Neural cell (in vitro differentiated cells): ENCODE measurements around the gene SLC16A3. TPM values are rescaled to one million over a fixed set of nuclear protein-coding genes. Genes with fewer than 3 reads are reported as not detected.

Source experiments
- H2AFZ ChIP-seq: fragments of 200-600, 300-800 bp; sonication (generic), shearing (Covaris generic); 2 replicates; pipeline ENCODE4 v1.6.0; 2014; ENCODE audit warnings: low read depth, mild to moderate bottlenecking, antibody characterized with exemption, low read length, moderate library complexity
- H3F3A ChIP-seq: fragments of 200-600 bp; shearing (Covaris generic); 2 replicates; pipeline ENCODE4 v1.6.1; 2016; ENCODE audit warnings: mild to moderate bottlenecking, moderate library complexity, mixed read lengths, antibody characterized with exemption, low read length; ENCODE audit not compliant: insufficient read depth, poor library complexity, severe bottlenecking
- H3K27ac ChIP-seq: fragments of 200-600, 300-800 bp; sonication (generic), shearing (Covaris generic); 2 replicates; pipeline ENCODE4 v1.5.1; 2014; ENCODE audit warnings: mild to moderate bottlenecking, low read length, moderate library complexity
- H3K27me3 ChIP-seq: fragments of 300-800, 200-600 bp; sonication (generic), shearing (Covaris generic); 2 replicates; pipeline ENCODE4 v1.6.0; 2014; ENCODE audit warnings: mild to moderate bottlenecking, low read depth, low read length, moderate library complexity; ENCODE audit not compliant: insufficient read depth
- H3K36me3 ChIP-seq: fragments of 300-800, 200-600 bp; sonication (generic), shearing (Covaris generic); 2 replicates; pipeline ENCODE4 v1.5.1; 2014; ENCODE audit warnings: mild to moderate bottlenecking, antibody characterized with exemption, low read length, moderate library complexity; ENCODE audit not compliant: insufficient read depth
- H3K4me2 ChIP-seq: fragments of 300-800, 200-600 bp; sonication (generic), shearing (Covaris generic); 2 replicates; pipeline ENCODE4 v1.6.0; 2014; ENCODE audit warnings: mild to moderate bottlenecking, low read length
- H3K4me3 ChIP-seq: fragments of 300-800, 200-600 bp; sonication (generic), shearing (Covaris generic); 2 replicates; pipeline ENCODE4 v1.5.1; 2014; ENCODE audit warnings: mild to moderate bottlenecking, low read length, moderate library complexity
- H3K79me2 ChIP-seq: fragments of 200-600 bp; shearing (Covaris generic); replicated peaks from 2 replicates; pipeline ENCODE4 v1.6.0; 2014; ENCODE audit warnings: mild to moderate bottlenecking, low read length, moderate library complexity; ENCODE audit not compliant: insufficient read depth
- H3K9ac ChIP-seq: fragments of 300-800, 200-600 bp; sonication (generic), shearing (Covaris generic); 2 replicates; pipeline ENCODE4 v1.6.1; 2016; ENCODE audit warnings: mild to moderate bottlenecking, low read length, mixed read lengths
- H3K9me2 ChIP-seq: fragments of 200-600 bp; shearing (Covaris generic); 2 replicates; pipeline ENCODE4 v1.6.1; 2016; ENCODE audit warnings: mild to moderate bottlenecking, low read length, mixed read lengths; ENCODE audit not compliant: insufficient read depth
- H3K9me3 ChIP-seq: fragments of 200-600, 300-800 bp; sonication (generic), shearing (Covaris generic); 2 replicates; pipeline ENCODE4 v1.6.1; 2016; ENCODE audit warnings: mild to moderate bottlenecking, mixed run types, low read length, moderate library complexity, mixed read lengths
- H4K20me1 ChIP-seq: fragments of 200-600 bp; shearing (Covaris generic); 2 replicates; pipeline ENCODE4 v1.6.1; 2016; ENCODE audit warnings: mild to moderate bottlenecking, mixed run types; ENCODE audit not compliant: insufficient read depth
- EP300 ChIP-seq: fragments of 450-650 bp; conservative IDR thresholded peaks from 2 replicates; pipeline ENCODE4 v1.6.1; 2014; ENCODE audit warnings: antibody characterized with exemption, mild to moderate bottlenecking, moderate library complexity; ENCODE audit not compliant: poor library complexity, severe bottlenecking
- EZH2 ChIP-seq: fragments of 200-600, 300-800 bp; shearing (Covaris generic), sonication (generic); IDR thresholded peaks from 2 replicates; pipeline ENCODE4 v1.6.1; 2014; ENCODE audit warnings: antibody characterized with exemption, low read length, borderline replicate concordance, mild to moderate bottlenecking; ENCODE audit not compliant: insufficient read depth, poor library complexity, severe bottlenecking
- MXI1 ChIP-seq: fragments of 450-650 bp; conservative IDR thresholded peaks from 2 replicates; pipeline ENCODE4 v1.6.1; 2014; ENCODE audit warnings: antibody characterized with exemption, mild to moderate bottlenecking; ENCODE audit not compliant: poor library complexity, severe bottlenecking
- POLR2AphosphoS5 ChIP-seq: IDR thresholded peaks from 2 replicates; pipeline ENCODE4 v1.6.1; 2012
- RAD21 ChIP-seq: fragments of 450-650 bp; conservative IDR thresholded peaks from 2 replicates; pipeline ENCODE4 v1.6.1; 2014; ENCODE audit warnings: antibody characterized with exemption, mild to moderate bottlenecking, moderate library complexity
- SMC3 ChIP-seq: fragments of 450-650 bp; conservative IDR thresholded peaks from 2 replicates; pipeline ENCODE4 v1.6.1; 2014; ENCODE audit warnings: antibody characterized with exemption, mild to moderate bottlenecking, moderate library complexity; ENCODE audit not compliant: poor library complexity
- TAF1 ChIP-seq: IDR thresholded peaks from 2 replicates; pipeline ENCODE4 v1.6.1; 2012; ENCODE audit warnings: low read depth
- polyA plus RNA-seq: library from polyadenylated mRNA; depleted of rRNA; stranded (reverse); fragments of >200 nt; gene quantifications from 2 replicates; pipeline ENCODE4 v1.2.3, GENCODE V29; 2014
- TF ChIP-seq, protein P1 (sequence below): fragments of 450-650 bp; IDR thresholded peaks from 2 replicates; pipeline ENCODE4 v1.5.1; 2014; ENCODE audit warnings: antibody characterized with exemption, mild to moderate bottlenecking, moderate library complexity; ENCODE audit not compliant: poor library complexity, severe bottlenecking
- TF ChIP-seq, protein P2 (sequence below): IDR thresholded peaks from 2 replicates; pipeline ENCODE4 v1.6.1; 2012; ENCODE audit warnings: borderline replicate concordance

SLC16A3 gene
- polyA plus RNA-seq, 1 donor from 2014 or later, result 0.56 TPM

DNA sequence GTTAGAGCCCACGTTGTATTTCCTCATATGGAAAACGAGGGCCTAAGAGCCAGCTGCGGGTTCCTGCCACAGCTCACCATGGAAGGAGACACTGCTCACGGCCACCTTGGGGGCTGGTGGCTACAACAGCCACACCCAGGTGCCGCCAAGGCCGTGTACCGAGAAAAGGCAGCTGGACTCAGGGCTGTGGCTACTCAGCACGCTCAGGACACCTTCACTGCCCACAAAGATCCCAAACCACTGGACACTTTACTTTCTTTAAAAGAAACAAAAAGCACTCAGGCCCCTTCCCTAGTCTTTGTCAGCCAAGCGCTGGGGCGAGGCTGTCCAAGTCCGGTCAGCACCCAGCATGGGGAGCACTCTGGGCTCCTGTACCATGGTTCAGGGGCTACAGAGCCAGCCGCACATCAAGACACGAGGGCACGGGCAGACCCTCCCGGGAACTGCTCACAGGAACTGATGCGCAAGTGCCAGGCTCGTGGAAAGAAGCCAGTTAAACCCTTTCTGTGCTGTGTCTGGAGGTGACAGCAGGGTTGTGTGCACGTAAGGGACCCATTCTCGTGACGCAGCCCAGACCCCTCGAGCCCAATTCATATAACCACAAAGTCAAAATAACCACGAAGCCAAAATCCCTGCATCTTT is 18.5 kb downstream of the SLC16A3 start:
- Histone ChIP-seq H3K9me3 (no peaks in the 10 kb centered on the region), H3K79me2 (peaks cover 5% of the 10 kb centered on the region), H3K4me2 (no peak overlapping the region), H3K4me3 (no peak overlapping the region), H3K27me3 (no peaks in the 10 kb centered on the region), H3K36me3 (no peaks in the 10 kb centered on the region), H4K20me1 (peaks cover 13% of the 10 kb centered on the region), H3K27ac (no peak overlapping the region), H3K9me2 (no peaks in the 10 kb centered on the region), H3F3A (no peaks in the 10 kb centered on the region), H2AFZ (no peak overlapping the region), H3K9ac (no peak overlapping the region)
- TF ChIP-seq EP300 (no peak), MXI1 (no peak), POLR2AphosphoS5 (no peak), TAF1 (no peak), SMC3 (no peak), RAD21 (no peak)
- TF ChIP-seq, protein P1, sequence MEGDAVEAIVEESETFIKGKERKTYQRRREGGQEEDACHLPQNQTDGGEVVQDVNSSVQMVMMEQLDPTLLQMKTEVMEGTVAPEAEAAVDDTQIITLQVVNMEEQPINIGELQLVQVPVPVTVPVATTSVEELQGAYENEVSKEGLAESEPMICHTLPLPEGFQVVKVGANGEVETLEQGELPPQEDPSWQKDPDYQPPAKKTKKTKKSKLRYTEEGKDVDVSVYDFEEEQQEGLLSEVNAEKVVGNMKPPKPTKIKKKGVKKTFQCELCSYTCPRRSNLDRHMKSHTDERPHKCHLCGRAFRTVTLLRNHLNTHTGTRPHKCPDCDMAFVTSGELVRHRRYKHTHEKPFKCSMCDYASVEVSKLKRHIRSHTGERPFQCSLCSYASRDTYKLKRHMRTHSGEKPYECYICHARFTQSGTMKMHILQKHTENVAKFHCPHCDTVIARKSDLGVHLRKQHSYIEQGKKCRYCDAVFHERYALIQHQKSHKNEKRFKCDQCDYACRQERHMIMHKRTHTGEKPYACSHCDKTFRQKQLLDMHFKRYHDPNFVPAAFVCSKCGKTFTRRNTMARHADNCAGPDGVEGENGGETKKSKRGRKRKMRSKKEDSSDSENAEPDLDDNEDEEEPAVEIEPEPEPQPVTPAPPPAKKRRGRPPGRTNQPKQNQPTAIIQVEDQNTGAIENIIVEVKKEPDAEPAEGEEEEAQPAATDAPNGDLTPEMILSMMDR, result no peak
- TF ChIP-seq, protein P2, sequence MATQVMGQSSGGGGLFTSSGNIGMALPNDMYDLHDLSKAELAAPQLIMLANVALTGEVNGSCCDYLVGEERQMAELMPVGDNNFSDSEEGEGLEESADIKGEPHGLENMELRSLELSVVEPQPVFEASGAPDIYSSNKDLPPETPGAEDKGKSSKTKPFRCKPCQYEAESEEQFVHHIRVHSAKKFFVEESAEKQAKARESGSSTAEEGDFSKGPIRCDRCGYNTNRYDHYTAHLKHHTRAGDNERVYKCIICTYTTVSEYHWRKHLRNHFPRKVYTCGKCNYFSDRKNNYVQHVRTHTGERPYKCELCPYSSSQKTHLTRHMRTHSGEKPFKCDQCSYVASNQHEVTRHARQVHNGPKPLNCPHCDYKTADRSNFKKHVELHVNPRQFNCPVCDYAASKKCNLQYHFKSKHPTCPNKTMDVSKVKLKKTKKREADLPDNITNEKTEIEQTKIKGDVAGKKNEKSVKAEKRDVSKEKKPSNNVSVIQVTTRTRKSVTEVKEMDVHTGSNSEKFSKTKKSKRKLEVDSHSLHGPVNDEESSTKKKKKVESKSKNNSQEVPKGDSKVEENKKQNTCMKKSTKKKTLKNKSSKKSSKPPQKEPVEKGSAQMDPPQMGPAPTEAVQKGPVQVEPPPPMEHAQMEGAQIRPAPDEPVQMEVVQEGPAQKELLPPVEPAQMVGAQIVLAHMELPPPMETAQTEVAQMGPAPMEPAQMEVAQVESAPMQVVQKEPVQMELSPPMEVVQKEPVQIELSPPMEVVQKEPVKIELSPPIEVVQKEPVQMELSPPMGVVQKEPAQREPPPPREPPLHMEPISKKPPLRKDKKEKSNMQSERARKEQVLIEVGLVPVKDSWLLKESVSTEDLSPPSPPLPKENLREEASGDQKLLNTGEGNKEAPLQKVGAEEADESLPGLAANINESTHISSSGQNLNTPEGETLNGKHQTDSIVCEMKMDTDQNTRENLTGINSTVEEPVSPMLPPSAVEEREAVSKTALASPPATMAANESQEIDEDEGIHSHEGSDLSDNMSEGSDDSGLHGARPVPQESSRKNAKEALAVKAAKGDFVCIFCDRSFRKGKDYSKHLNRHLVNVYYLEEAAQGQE, result no peak

DNA sequence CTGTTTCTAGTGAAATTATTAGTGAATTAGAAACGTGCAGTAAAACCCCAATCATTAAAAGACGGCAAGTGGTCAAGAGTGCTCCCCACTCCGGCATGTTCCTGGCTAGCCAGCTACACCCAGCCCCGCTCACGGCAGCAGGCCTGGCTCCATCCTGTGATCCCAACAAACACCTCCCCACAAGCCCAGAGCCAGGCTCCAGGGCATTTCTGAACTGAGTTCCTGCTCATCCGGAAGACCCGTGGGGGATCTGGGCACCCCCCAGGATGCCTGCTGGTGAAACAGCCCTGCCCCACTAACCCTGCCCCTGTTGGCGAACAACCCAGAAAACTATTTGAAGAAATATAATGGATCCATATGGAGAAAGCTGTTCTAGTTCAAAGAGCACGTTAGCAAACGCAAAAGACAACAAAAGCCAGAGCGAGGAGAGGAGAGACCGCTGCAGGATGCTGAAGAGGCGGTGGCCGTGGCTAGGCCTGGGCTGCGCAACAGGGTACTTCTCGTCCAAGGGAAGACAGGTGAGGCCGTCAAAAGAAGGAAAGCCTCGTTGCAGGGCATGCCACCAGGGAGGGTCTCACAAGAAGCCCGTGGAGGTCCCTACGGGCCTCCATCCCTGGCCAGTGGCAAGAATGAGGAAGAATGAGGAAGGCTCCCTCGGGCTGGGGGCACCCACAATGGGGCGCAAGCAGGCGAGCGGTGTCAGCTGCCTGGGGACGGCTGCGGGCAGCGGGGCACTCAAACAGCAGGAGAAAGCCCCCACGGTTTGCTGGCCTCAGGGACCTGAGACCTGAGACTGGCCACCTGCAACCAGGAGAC is 19.2 kb downstream of the SLC16A3 start:
- Histone ChIP-seq H3K79me2 (peaks cover 9% of the 10 kb centered on the region), H3F3A (no peaks in the 10 kb centered on the region)

More for the DNA sequence above, 19.2 kb downstream of the SLC16A3 start:
- Histone ChIP-seq H4K20me1 (peaks cover 13% of the 10 kb centered on the region), H3K9ac (no peak overlapping the region), H3K9me3 (no peaks in the 10 kb centered on the region), H3K9me2 (no peaks in the 10 kb centered on the region), H2AFZ (no peak overlapping the region), H3K27me3 (no peaks in the 10 kb centered on the region), H3K36me3 (no peaks in the 10 kb centered on the region), H3K4me2 (no peak overlapping the region), H3K4me3 (no peak overlapping the region), H3K27ac (no peak overlapping the region)
- TF ChIP-seq MXI1 (no peak), EZH2 (no peak), RAD21 (no peak), TAF1 (no peak), POLR2AphosphoS5 (no peak), EP300 (no peak), SMC3 (no peak)
- TF ChIP-seq, protein P1, result no peak
- TF ChIP-seq, protein P2, result no peak
